ENCODE data around the gene CASS4.

GRCh38 chr20:56406910-56407309 lies 5.2 kb upstream of the CASS4 start:
- no peak for TF ChIP-seq CTCF (IDR thresholded peaks at IDR 0.05)
- TF ChIP-seq POLR2AphosphoS5 (IDR thresholded peaks at IDR 0.05; ENCODE audit: low read depth, low read length): no peak
- TF ChIP-seq REST (IDR thresholded peaks at IDR 0.05; ENCODE audit: insufficient read depth in 1 of 2, low read depth in 2 of 2, low read length in 1 of 2): no peak

Data from Panc1 (cell line).